GM19240 (cell line): ENCODE results near the gene SOCS3.
"Not testable (repeated sequence)": the region's sequence is repeated elsewhere in the genome, so short reads cannot be mapped to it uniquely, and the experiment has no call there.

Experiments
- DNase-seq: peaks from one replicate; pipeline ENCODE4 v3.0.0; 2011; ENCODE audit warnings: low spot score; ENCODE audit not compliant: insufficient read length

The SOCS3 gene

DNA sequence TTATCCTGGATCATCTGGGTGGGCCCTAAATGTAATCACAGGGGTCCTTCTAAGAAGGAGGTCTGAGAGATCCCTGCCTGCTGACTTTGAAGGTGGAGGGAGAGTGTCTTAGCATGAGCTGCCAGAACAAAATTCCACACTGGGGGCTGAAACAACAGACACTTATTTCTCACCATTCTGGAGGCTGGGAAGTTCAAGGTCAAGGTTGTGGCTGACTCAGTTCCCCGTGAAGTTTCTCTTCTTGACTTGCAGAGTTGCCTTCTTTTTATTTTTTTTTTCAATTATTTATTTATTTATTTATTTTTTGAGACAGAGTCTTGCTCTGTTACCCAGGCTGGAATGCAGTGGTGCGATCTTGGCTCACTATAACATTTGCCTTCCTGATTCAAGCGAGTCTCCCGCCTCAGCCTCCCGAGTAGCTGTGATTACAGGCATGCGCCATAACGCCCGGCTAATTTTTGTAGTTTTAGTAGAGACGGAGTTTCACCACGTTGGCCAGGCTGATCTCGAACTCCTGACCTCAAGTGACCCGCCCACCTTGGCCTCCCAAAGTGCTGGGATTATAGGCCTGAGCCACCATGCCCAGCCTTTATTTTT is 50.1 kb downstream of the SOCS3 start:
- DNase-seq, result not testable (repeated sequence)

DNA sequence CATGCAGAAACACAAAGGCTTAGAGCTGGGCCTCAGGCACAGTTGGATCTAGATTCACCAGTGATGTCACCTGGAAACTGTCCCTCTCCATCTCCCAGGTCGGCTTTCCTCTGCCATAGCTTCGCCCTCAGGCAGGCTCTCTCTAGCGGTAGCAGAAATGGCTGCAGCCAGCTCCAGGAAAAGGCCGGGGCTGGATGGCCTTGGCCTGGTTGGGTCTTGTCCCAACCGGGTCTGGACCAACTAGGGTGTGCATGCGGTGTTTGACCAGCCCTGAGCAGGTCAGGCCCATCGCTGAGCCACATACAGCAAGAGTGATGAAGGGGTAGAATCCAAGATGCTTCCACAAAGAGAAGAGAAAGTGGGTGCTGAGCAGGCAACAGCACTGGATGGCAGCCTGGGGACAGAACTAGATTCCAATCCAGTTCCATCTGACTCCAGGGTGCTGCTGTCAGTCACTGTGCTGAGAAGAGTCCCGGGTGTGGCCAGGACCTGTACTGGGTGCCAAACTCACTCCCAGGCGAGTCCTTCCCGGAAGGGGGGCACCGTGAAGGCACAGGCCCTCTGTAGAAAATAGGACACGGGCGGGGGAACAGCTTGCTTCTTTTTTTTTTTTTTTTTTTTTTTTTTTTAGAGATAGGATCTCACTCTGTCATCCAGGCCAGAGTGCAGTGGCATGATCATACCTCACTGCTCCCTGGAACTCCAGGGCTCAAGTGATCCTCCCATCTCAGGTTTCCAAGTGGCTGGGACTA is 51.8 kb downstream of the SOCS3 start:
- no peak for DNase-seq

DNA sequence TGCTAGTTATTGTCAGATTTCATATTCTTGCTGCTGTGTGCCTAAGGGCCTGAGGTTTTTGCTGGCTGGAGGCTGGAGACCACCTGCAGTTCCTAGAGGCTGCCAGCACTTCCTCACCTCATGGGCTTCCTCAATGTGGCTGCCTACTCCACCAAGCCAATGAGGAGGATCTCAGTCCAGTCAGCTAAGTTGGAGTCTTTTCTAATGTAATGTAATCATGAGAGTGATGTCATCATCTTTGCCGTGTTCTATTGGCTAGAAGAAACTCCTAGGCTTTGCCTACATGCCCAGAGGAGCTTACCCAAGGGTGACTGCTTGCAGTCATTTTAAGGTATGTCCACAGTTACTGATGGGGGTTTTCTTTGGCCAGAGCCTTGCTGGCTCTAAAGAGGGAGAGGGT is 53.0 kb downstream of the SOCS3 start:
- DNase-seq, result no peak
